Naive B cell (primary cell): Measurements from ENCODE around the gene GCM1. TPM values are rescaled to one million over a fixed set of nuclear protein-coding genes. Genes with fewer than 3 reads are reported as not detected.

ENCODE experiments used
- ATAC-seq, 2 donors: fragments of 150-1000 bp; cut with Tn5 transposase; 2 replicates each; pipeline ENCODE4 v1.10.0; 2021; ENCODE audit warnings: low read depth in 2 of 2, mild to moderate bottlenecking in 2 of 2, moderate library complexity in 2 of 2
- DNase-seq: peaks from one replicate; pipeline ENCODE4 v3.0.0; 2022
- H3K27ac Mint-ChIP-seq, 6 donors: one replicate each; pipeline ENCODE4 v1.8.0; 2020 to 2022; ENCODE audit warnings: mild to moderate bottlenecking in 6 of 6, mixed read lengths in 6 of 6, moderate library complexity in 5 of 6, inconsistent platforms in 2 of 6
- H3K27me3 Mint-ChIP-seq, 3 donors: one replicate each; pipeline ENCODE4 v1.8.0; 2021 to 2022; ENCODE audit warnings: mixed read lengths in 3 of 3, mild to moderate bottlenecking in 1 of 3
- H3K36me3 Mint-ChIP-seq, 2 donors: one replicate each; pipeline ENCODE4 v1.8.0; 2020 to 2022; ENCODE audit warnings: mixed read lengths in 2 of 2, inconsistent platforms in 1 of 2, mild to moderate bottlenecking in 1 of 2
- H3K4me1 Mint-ChIP-seq, 3 donors: one replicate each; pipeline ENCODE4 v1.8.0; 2020 to 2022; ENCODE audit warnings: mixed read lengths in 3 of 3, inconsistent platforms in 1 of 3, mild to moderate bottlenecking in 1 of 3, moderate library complexity in 1 of 3
- H3K4me3 Mint-ChIP-seq, 8 donors: one replicate each; pipeline ENCODE4 v1.8.0; 2020 to 2022; ENCODE audit warnings: mild to moderate bottlenecking in 8 of 8, mixed read lengths in 8 of 8, moderate library complexity in 8 of 8, inconsistent platforms in 2 of 8
- H3K9me3 Mint-ChIP-seq, 7 donors: one replicate each; pipeline ENCODE4 v1.8.0; 2020 to 2022; ENCODE audit warnings: mixed read lengths in 7 of 7, mild to moderate bottlenecking in 5 of 7, inconsistent platforms in 2 of 7, moderate library complexity in 1 of 7
- polyA plus RNA-seq, 6 donors: library from polyadenylated mRNA; unstranded; fragments of 300-500 nt; fragmentation: Illumina TruSeq; gene quantifications; one replicate each; pipeline ENCODE4 v1.2.3, GENCODE V29; 2021; ENCODE audit warnings: low read depth in 6 of 6

Gene GCM1
- polyA plus RNA-seq, 6 donors from 2014 or later: 0.09 to 0.54 (median 0.31) TPM; not detected in 1

DNA sequence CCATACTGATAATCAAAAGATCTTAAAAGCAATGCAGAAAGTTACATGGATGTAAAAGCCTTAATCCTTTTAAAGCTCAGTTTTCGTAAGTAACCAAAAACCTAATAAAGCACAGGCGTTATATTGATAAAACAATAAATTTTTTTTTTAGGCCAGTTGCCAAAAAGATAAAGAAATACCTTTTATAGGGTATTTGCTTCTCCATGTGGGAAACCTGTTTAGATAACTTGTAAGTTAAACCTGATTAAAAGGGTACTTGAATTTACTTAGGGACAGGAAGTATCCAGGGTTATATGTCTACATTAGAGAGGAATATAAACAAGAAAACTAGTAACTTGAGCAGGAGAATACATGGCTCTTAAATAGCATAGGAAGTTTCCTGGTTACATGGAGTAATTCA, 62.3 kb downstream of the GCM1 start:
- ATAC-seq: no peak
- Mint-ChIP-seq H3K27ac (no peak overlapping the region), H3K36me3 (peaks cover 7 to 9% of the 10 kb centered on the region in 2 donors)

GRCh38 chr6:53080813-53081212, 67.8 kb downstream of the GCM1 start:
- H3K4me1 Mint-ChIP-seq: no peaks in the 10 kb centered on the region

More for the DNA sequence above, 62.3 kb downstream of the GCM1 start:
- H3K4me1 Mint-ChIP-seq: no peaks in the 10 kb centered on the region
- H3K9me3 Mint-ChIP-seq: no peaks in the 10 kb centered on the region
- no peaks in the 10 kb centered on the region for H3K27me3 Mint-ChIP-seq
- no peak overlapping the region for H3K4me3 Mint-ChIP-seq
- no peak for DNase-seq

More at GRCh38 chr6:53080813-53081212, 67.8 kb downstream of the GCM1 start:
- H3K27ac Mint-ChIP-seq: no peak overlapping the region
- ATAC-seq (no peak), DNase-seq (no peak)
- H3K9me3 Mint-ChIP-seq: no peaks in the 10 kb centered on the region
- H3K4me3 Mint-ChIP-seq: no peak overlapping the region
- peaks cover 9 to 18% of the 10 kb centered on the region in 2 donors for H3K36me3 Mint-ChIP-seq
- no peaks in the 10 kb centered on the region for H3K27me3 Mint-ChIP-seq

Other genes with a start within 250 kb of the GCM1 start
- not detected for gene GSTA3, start 239.1 kb downstream of the GCM1 start, polyA plus RNA-seq
- gene GSTA4, start 153.6 kb downstream of the GCM1 start, polyA plus RNA-seq: 10 to 100 TPM in 2 of 6 donors, 1 to 10 TPM in 4; 6.7 to 16.1 (median 8.3) TPM
- 1 to 10 TPM; 2.1 to 6.0 (median 4.8) TPM for gene CILK1, start 87.0 kb downstream of the GCM1 start, polyA plus RNA-seq
- 10 to 100 TPM; 46.2 to 72.0 (median 51.8) TPM for gene FBXO9, start 83.4 kb downstream of the GCM1 start, polyA plus RNA-seq
- gene ELOVL5, start 200.1 kb upstream of the GCM1 start, polyA plus RNA-seq: 100 to 1,000 TPM; 124 to 200 (median 166) TPM